ENCODE results near the gene USP3.

The USP3 gene

DNA sequence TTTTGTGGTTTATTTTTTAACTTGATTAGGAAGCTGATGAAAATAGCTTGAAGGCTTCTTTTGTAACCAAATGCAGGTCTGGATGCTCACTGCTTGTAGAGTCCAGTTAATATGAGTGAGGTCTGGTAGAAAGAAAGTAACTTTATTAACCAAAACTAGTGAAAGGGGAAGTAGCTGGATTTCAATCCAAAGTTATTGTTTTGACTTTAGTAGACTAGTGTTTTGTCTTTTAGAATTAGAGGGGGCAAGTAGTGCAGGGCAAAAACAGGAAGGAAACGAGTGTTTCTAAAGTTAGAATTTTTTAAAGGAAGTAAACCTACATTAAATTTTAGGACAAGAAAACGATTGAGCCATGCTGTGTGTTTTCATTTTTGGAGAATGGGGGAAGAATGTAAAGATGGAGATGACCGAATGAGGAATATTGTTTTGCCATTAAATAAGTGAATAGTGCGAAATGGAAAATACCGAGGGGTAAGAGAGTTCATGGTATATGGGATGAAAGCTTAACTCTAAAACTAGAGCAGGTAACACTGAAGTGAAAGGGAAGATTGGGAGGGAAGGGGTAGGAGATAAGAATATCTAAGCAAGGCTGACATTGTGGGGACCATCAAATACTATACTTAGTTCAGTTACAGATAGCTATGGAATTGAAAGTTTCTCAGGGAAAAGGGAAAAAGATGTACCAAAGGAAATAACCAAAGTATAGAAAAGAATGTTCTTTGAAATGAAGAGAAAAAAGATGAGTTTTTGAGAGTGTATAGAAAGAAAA is 40.0 kb downstream of the USP3 start:
- no peak for DNase-seq (ENCODE audit: low spot score)

DNA sequence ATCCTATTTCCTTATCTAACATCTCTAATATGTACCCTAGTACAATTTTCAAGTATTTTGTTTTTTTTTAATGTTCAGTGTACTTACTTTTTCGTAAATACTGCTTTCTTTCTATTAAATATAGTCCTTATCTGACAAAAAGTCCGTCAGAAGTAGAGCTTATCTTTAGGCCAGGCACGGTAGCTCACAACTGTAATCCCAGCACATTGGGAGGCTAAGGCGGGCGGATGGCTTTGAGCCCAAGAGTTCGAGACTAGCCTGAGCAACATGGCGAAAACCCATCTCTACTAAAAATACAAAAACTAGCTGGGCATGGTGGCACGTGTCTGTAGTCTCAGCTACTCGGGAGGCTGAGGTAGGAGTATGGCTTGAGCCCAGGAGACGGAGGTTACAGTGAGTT is 41.1 kb downstream of the USP3 start:
- no peak for DNase-seq (ENCODE audit: low spot score)

DNA sequence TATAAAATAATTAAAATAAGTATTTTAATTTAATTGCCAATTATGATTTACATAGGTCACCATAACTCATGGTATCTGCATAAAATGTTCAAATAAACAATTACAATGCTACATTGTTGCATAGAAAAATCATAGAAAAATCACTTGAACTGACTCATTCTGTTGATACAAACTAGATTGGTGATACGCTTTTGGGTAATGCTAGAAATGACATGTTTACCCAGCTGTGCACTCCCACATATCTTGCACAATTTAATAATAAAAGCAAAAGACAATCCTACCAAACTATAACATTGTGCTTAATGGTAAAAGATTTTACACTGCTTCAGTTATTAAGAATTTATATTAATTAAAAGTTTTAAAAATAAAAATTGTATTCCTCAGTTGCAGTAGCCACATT is 47.0 kb downstream of the USP3 start:
- peak; percentile 20 for DNase-seq (ENCODE audit: low spot score)

DNA sequence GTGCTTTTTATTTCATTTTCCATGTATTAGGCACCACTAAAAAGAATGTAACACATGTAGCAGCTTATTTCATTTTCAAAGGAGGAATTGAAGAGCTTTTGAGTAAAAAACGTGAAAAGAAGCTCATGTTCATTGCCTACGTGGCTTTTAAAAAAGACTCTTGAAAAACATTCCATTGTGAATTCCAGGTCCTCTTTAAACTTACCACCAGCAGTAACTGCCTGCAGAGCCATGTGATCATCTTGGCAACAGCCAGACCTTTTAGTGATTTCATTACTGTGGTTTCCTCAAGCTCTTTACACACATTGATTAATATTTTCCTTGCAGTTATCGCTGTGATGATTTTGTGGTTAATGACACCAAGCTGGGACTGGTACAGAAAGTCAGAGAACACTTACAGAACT is 49.0 kb downstream of the USP3 start:
- peak; percentile 85 for DNase-seq (ENCODE audit: low spot score)

- DNase-seq (ENCODE audit: low spot score): no peak
Measured at GRCh38 chr15:63554337-63554927, 50.0 kb downstream of the USP3 start.

DNA sequence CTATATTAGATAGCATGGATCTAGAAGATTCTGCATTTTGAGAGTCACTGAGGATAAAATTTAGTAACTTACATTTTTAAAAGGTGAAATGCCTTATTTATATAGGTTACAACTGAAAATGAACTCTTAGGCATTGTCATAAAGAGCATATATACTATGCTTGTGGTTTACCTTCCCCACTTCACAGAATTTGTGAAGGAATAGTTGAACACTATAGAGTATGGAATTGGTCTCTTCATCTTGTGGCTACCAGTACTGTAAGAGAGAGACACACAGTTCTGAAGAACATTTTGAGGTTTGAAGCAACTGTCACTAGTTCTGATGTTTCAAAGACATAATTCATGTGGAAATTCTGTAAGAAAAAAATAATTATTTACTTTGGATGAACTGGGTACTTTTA is 51.1 kb downstream of the USP3 start:
- no peak for DNase-seq (ENCODE audit: low spot score)

GRCh38 chr15:63556246-63556645 is 51.9 kb downstream of the USP3 start:
- no peak for DNase-seq (ENCODE audit: low spot score)

GRCh38 chr15:63556736-63557135 is 52.3 kb downstream of the USP3 start:
- no peak for DNase-seq (ENCODE audit: low spot score)

DNA sequence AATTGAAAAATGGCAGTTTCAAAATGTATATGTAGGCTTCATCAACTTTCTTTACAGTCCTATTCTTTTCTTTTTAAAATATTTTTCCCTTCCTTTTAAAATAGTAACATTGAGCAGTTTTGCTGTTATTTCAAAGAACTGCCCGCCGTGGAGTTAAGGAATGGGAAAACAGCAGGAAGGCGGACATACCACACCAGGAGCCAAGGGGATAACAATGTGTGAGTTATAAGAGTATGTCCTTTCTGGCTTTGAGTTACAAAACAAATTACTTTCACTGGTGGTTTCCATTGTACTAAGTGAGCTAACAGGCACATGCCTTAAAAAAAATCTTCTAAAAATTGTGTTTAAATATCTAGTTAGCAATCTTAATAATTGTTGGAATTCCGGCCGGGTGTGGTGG is 55.4 kb downstream of the USP3 start:
- DNase-seq (ENCODE audit: low spot score): no peak

DNA sequence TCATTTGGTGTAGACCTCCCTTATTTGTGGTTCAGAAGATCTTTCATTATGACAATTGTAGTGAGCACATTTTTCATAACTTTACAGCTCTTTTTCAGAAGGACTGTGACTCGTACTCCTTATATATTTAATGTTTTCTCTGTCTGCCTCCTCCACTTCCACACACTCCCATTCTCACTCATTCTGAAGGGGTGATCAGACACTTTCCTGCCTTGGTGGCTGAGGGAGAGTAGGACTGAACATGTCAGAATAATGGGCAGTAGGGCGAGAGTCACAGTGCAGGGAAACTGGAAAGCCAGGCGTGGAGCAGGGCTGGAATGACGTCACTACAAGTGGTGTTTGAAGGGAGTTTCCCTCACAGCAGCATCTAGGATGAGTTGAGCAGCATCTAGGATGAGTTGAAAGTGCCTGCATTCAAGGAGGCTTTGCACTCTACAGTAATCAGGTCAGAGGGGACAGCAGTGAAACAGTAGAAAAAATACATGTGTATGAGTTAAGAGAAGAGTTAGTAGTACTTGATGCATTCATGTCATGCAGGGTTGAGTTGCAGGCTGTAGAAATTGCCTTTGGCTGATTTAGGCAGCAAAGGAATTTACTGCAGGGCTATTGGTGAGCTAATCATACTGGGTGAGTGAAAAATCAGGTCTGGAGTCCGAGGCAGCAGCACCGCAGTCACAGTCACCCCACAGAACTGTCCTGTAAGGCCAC is 56.5 kb downstream of the USP3 start:
- no peak for DNase-seq (ENCODE audit: low spot score)

GRCh38 chr15:63564093-63564492 is 59.7 kb downstream of the USP3 start:
- no peak for DNase-seq (ENCODE audit: low spot score)

- no peak for DNase-seq (ENCODE audit: low spot score)
Measured at GRCh38 chr15:63565536-63566186, 61.3 kb downstream of the USP3 start.

DNA sequence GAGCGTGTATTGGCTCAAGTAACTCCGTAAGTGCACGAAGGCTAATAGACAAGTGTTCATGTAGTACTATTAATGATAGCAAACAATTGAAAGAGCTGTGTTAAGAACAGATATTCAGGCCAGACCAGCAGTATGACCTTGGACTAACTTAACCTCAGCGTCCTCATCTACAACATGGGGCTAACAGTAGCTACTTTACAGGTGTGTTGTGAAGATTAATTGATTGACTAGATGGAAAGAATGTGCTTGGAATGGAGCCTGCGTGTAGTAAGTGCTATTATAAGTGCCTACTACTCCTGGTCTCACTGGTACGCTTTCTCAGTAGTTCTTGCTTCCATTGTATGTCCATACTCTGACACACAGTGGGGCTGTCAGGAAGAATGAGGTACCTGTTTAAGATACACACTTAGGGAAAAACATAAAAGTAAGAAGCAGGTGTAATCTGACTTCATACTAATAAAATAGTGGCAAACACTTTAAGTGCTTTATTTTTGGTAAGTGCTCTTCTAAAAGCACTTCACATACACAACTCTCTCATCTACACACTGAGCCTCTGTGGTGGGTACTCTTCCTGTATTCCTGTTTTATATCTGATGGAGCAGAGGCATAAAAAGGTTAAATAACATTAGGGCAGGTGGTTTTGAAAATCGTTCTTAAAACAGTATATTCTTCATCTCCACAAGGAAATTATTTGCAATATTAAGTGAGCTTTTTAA is 68.5 kb downstream of the USP3 start:
- no peak for DNase-seq (ENCODE audit: low spot score)

GRCh38 chr15:63573533-63573932 is 69.1 kb downstream of the USP3 start:
- DNase-seq (ENCODE audit: low spot score): no peak

DNA sequence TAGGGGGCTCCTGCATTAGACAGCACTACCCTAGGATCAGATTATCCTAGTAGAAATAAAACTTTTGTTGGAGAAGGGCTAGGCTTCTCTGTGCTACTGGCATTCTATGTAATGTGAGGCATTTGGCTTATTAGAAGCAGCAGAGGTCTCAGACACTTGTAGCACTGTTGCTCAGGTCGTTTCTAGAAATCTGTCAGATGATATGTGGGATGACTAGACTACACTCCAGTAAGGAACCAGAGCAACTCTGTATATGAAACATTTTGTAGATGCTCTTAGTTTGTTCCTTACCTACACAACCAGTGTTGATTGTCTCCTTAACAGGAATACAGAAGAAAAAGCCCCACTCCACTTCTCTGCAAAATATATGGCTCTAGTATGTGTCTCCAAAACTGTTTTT is 70.9 kb downstream of the USP3 start:
- no peak for DNase-seq (ENCODE audit: low spot score)

GRCh38 chr15:63576441-63576840 is 72.0 kb downstream of the USP3 start:
- DNase-seq (ENCODE audit: low spot score): no peak

DNA sequence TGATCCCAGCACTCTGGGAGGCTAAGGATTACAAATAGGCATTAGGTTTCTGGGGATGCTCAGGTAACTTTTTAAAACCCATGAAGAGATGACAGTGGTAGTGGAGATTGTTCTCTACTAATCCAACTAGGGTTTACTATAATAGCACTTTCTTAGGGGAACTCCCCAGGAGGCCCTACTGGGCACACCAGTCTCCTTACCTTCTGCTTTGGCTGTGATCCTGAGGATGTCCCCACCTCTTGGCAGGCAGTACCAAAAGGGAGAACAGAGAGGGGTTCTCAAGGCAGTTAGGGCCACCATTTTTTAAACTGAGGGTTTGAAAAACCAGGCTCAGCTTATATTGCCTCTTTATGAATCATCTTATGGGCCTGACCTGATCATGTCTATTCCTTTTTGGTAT is 77.8 kb downstream of the USP3 start:
- DNase-seq (ENCODE audit: low spot score): no peak

GRCh38 chr15:63582718-63583426 is 78.5 kb downstream of the USP3 start:
- peak; percentile 90 for DNase-seq (ENCODE audit: low spot score)

GRCh38 chr15:63586790-63587189 is 82.4 kb downstream of the USP3 start:
- DNase-seq (ENCODE audit: low spot score): no peak

- DNase-seq (ENCODE audit: low spot score): no peak
Measured at GRCh38 chr15:63587527-63587926, 83.1 kb downstream of the USP3 start.

DNA sequence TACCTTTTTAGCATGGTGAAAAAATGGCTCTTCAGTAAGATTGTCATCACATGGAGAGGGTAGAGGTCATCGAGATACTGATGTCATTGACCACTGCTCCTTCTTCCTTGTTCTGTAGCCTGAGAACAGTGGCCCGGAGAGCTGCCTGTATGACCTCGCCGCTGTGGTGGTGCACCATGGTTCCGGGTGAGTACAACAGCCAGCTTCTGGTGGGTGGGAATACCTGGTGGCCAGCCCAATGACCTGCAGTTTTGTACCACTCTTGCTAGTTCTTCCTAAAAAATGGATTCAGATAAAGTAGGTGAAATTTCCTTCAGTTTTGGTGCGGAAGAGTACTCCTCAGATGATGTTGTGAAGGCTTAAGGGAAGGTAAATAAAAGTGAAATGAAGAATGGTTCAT is 84.4 kb downstream of the USP3 start:
- DNase-seq (ENCODE audit: low spot score): no peak
